Measurements from ENCODE around the gene SULF2.

SULF2 gene

DNA sequence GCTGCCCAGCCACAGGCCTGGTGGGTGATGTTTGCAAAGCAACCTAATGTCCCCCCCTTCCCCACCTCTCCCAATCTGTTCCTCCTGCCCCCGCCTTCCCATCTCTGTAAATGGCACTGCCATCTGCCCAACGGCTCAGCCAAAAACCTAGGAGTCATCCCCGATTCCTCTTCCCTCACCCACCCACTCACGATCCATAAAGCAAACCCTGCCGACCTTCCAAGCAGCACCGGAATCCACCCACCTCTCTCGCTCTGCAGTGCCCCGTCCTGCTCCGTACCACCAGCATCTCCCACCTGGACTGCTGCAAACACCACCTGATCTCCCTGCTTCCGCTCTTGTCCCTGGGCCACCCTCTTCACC, 37.6 kb downstream of the SULF2 start:
- DNase-seq (ENCODE audit: extremely low spot score, insufficient read length, low read depth) (no peak), FAIRE-seq (no peak)

DNA sequence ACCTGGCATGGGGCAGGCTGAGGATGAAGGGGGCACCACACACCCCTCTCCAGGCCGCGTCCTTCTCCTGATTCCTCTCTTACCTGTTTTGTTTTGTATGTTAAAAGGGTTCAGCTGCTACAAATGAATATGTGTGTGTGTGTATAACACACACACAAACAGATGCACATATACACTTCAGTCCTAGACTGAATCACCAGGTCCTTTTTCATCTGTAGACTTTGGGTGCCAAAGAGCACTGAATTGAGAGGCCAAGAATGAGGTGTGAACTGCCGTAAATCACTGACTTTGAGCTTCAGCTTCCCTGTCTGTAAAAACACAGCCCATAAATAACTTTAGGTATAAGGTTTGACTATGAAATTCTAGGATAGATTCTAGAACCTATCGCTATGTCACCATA, 40.5 kb downstream of the SULF2 start:
- DNase-seq (ENCODE audit: extremely low spot score, insufficient read length, low read depth) (no peak), FAIRE-seq (no peak)

DNA sequence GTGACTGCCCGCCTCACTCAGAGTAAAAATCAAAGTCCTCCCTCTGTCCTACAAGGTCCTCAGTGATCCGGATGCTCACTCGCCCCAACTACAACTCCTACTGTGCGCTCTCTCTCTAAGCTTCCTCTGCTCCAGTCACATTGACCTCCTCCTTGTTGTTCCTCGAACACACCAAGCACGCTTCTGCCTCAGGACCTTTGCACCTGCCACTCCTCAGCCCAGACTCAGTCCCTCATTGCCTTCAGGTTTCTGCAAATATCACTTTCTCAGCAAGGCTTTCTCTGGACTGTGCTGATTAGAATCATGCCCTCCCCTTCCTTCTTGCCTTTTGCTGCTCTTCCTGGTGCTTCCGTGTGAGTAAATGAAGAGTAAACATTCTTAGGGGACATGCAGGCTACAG, 41.6 kb downstream of the SULF2 start:
- FAIRE-seq: no peak
- DNase-seq (ENCODE audit: extremely low spot score, insufficient read length, low read depth): no peak

DNA sequence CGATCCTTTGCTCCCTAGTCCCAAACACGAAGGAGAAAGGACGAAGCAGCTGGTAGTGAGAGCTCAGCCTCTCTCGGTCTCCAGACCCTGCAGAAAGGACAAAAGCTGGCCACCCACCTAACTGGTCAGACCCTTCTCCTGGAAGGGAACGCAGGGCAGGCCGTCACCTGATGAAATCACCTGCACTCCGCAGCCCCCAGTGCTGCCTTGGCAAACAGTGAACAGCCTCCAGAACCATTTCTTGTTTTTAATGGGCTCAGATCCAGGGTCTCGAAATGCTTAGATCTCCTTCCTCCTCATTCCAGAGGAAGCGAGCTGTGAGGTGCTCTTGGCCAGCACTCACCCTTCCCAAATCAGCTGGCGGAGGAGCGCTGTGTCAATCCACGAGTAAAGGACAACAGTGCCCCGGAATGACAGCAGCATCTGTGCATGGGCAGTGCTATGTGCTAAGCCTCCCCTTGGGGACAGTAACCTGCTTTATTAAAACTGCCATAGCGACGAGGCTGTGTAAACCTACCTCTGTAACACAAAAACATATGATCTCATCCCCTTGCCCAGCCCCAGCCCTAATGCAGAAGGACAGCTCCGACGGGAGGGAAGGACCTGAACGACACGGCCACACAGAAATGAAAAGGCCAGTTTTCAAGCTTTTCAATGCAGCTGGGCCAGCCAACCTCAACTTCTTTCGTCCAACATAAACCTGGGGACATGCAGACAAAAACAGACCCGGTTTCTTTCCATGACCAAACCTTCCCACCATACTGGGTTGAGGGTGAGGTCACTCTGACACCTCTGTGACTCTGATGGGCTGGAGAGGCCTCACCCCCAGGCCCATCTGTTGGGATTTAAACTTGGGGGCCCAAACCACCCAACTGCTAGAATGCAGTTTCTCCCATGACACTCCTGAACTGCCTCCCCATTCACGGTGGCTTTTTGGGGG, 43.3 kb downstream of the SULF2 start:
- FAIRE-seq (no peak), DNase-seq (ENCODE audit: extremely low spot score, insufficient read length, low read depth) (no peak)

DNA sequence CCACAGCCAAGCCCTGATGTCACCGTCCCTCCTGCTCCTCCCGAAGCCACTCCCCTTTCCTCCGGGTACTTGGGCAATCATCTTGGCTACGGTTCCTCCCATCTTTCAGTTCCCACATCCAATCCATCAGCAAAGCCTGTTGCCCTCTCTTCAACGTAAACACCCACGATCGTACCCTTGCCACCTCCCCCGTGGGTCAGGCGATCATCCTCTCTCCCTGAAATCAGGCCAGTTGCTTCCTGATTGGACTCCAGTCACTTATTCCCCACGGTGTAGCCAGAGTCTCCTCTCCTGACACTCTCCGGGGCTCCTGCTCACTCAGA, 44.5 kb downstream of the SULF2 start:
- FAIRE-seq: no peak
- DNase-seq (ENCODE audit: extremely low spot score, insufficient read length, low read depth): no peak

DNA sequence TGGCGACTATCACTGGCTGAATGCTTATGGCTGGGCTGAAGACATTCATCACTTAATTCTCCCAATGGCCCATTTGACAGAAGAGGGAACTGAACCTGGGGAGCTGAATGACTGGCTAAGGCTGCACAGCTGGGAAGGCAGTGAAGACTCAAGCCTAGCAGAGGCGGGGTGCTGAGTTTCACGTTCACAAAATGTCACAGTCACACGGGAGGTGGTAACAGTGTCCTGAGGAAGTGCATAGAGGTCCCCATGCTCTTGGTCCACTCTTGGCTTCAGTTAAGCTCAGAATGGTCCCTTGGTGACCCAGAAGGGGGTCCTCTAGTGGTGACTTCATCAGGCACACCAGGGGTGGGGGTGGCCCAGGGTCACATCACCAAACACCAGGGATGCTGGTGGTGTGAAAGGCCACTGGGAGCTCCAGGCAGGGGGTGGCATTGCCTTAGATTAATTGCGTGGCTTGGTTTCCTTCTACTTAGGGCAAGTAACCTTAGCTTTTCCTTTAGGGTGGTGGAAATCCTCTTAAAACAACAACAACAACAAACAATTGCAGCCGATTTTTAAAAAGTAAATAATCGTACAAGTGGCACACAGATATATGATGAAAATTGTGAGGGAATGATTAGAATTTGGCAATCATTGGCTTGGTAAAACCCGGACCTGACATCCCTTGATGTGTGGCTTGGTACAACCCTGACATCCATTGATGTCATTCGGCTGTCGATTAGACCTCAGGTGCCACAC, 45.0 kb downstream of the SULF2 start:
- DNase-seq (ENCODE audit: extremely low spot score, insufficient read length, low read depth) (no peak), FAIRE-seq (no peak)

DNA sequence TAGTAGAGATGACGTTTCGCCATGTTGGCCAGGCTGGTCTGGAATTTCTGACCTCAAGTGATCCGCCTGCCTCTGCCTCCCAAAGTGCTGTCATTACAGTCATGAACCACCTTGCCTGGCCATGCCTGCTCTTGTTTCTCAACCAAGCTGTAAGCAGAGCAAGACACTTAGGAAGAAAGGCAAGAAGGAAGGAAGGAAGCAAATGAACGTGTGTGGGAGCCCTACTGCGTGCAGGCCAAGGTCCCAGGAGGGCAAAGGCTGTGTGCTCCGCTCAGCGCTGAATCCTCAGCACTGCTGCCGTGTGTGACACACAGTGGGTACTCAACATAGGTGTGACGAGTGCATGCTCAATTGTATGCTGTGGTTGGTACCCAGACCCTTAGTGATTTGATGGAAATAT, 47.4 kb downstream of the SULF2 start:
- FAIRE-seq: no peak
- no peak for DNase-seq (ENCODE audit: extremely low spot score, insufficient read length, low read depth)

DNA sequence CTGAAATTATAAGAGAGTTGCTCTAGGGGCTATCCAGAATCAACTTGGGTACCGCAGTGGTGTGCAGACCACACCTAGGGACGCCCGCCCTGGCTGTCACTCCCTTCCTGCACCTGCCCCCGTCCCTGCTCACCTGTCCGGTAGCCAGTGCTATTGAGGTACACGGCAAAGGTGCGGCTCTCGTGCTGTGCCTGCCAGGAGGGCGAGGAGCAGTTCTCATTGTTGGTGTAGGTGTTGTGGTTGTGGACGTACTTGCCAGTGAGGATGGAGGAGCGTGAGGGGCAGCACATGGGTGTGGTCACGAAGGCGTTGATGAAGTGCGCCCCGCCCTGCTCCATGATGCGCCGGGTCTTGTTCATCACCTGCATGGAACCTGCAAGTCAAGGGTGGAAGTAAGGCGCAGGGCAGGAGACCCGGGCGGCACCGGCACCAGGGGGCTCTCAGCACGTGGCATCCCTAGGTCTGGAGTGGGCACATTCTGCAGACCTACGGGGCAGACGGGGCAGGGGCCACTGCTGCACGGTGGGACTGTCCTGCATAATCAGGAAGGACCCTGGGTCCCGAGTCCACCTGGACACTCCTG, 48.6 kb downstream of the SULF2 start:
- FAIRE-seq (no peak), DNase-seq (ENCODE audit: extremely low spot score, insufficient read length, low read depth) (no peak)

DNA sequence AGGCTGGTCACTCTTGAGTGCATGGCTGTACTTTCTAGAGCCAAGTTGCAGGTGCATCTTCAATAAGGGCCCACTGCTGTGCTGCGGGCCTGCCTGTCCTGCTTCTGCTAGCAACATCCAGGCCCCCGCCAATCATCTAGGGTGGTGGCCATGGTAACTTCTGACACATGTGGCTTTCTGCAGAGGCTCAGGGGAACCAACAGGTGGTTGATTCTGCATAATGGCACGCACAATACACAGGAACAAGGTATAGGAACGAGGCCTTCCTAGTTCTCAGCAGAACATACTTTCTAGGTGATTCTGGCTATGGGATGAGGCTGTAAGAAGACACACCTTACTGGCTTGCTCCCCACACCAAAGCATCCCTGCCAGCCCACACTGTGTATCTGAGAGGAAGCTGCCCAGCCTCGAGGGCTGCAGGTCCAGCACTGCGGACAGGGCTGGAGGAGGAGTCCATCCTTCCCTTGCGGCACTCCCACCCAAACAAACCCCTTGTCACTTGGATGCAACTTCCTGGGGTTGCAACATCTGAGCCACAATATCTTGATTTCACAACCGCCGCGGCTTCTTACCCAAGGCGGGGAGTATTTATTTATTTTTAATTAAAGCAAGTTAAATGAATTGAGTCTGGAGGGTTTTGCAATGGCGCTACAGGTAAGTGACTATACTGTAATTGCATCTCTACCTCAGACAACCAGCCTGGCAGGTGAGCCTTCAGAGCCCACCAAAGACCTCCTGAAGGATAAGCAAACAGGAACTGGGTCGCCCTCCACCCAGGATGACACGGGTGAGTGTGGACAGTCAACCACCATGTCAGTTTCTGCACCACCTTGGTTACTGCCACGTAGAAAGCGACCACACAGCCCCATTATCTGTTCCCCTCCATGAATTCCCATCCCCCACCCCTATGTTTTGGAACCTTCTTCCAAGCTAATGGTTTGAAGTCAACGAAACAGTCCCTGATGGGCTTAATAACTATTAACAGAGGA, 49.6 kb downstream of the SULF2 start:
- FAIRE-seq (no peak), DNase-seq (ENCODE audit: extremely low spot score, insufficient read length, low read depth) (no peak)

DNA sequence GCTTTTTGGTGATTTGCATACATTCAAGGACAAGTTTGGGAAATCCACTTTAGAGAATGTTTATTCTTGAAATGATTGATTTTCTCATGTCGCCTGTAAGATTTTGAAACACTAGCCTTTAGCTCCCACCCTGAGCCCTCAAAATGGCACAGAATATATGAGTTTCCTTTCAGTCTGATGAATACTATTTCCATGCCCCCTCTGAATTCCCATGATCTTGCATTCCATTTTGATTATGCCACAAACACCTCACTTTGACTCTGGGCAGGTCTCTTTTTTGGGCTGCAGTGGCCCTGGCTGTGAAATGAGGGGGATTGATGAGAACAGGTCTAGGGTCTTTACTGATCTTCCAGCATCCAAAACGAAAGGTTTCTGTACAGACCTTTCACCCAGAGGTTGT, 50.4 kb downstream of the SULF2 start:
- DNase-seq (ENCODE audit: extremely low spot score, insufficient read length, low read depth): no peak
- FAIRE-seq: no peak

DNA sequence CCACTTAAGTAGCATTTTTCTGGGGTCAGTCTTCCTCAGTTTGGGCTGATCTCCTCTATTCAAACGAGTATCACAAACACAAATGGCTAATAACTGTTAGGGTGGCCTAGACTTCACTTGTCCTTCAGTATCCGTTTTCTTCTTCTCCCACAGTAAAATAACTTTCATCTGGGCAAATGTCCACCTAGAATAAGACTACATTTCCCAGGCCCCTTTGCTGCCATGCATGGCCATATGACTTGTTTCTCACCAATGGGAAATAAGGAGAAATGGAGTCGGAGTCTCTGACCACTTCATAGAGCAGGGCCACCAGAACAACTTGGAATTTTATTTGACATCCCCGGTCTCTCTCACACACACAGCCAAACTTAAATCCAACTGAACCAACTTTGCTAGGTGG, 51.4 kb downstream of the SULF2 start:
- FAIRE-seq (no peak), DNase-seq (ENCODE audit: extremely low spot score, insufficient read length, low read depth) (no peak)

DNA sequence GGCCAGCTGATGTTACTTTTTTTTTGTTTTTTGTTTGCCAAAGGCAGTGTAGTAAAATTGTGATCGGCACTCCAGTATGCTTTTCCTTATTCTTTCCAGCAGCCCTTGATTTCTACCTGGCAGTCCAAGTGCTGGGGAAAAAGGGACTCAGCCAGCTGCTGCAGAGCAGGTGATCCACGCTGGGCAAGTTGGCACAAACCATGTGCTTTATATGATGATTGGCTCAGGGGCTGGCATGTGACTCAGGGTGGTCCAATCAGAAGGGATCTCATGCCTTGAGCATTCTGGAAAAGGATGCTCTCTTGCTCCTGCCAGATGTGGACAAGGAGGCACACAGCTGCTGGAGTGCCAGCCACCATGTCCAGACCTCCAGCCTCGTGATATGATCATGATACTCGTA, 54.5 kb downstream of the SULF2 start:
- no peak for DNase-seq (ENCODE audit: extremely low spot score, insufficient read length, low read depth)
- FAIRE-seq: no peak

DNA sequence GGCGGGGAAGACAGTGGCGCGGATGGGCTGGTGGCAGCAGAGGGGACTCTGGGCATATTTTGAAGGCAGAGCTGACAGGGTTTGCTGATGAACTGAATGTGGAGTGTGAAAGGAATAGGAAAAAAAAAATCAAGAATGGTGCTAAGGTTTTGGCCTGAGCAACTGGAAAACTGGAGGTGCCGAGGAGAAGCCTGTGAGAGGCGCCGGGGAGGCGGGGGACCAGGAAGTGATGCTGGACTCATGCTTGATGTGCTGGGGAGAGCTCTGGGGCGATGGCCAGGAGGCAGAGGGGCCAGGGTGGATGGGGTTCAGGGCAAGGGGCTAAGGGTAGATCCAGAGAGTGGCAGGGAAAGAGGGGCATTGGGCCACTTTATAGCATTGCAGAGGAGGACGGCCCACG, 55.8 kb downstream of the SULF2 start:
- FAIRE-seq (no peak), DNase-seq (ENCODE audit: extremely low spot score, insufficient read length, low read depth) (no peak)

DNA sequence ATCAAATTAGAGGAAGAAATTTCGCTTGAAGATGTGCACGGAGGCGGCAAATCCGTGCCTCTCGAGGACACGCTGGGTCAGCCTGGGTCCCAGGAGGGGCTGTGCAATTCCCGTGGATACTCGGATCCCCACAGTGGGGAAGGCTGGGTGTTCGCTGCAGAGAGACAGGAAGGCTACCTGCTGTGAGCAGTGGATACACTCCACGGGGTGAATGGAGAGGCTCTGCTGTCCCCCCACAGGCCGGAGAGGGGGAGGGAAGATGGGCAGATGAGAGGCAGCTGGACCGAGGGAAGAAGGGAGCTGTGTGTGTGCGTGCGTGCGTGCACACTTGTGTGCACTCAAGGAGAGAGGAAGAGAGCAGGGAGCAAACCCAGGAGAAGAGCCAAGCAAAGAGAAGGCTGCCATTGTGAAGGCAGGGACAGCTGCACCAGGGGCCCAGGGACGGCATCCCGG, 57.3 kb downstream of the SULF2 start:
- DNase-seq (ENCODE audit: extremely low spot score, insufficient read length, low read depth): no peak
- FAIRE-seq: no peak

DNA sequence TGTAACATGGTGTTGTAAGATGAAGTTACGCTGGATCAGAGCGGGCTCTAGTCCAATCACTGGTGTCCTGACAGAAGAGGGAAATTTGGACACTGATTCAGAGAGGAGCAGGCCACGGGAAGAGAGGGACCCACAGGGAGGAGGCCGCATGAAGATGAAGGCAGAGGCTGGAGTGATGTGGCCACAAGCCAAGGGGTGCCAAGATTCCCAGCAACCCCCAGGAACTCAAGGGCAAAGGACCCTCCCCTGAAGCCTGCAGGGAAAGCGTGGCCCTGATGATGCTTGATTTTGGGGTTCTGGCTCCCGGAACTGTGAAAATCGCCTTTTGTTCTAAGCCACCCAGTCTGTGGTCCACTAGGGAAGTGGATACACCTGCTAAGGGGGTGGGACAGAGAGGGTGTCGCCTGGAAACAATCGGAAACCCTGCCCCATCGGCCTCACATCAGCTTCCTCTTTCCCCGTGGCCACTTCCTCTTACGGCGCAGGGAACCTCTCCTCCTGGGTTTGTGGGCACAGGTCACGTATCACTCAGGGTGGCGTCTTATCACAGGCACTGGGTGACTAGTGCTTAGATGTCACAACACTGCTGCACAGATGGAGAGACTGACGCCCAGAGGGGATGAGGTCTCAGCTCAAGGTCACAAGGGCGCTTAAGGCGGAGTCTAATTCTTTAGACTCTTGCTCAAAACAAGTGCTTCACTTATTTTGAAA, 58.0 kb downstream of the SULF2 start:
- DNase-seq (ENCODE audit: extremely low spot score, insufficient read length, low read depth) (peak; percentile 65), FAIRE-seq (peak; percentile 90)

DNA sequence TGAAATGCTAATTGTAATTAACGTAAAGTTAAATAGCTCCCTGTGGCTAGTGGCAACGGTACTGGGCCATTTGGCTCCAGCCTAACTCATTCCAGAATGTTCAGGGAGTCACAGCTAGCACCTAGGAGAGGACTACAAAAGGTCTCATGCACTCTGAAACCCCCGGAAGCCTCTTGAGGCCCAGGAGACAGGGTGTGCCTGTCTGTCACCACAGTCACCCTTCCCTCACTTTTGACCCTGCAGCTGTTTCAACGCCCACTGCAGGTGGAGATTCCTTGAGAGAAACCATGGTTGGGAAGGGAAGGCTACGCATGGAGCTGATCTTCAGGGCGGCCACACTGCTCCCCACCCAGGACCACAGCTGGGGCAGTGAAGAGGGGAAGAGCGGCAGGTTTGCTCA, 58.6 kb downstream of the SULF2 start:
- no peak for DNase-seq (ENCODE audit: extremely low spot score, insufficient read length, low read depth)
- no peak for FAIRE-seq

DNA sequence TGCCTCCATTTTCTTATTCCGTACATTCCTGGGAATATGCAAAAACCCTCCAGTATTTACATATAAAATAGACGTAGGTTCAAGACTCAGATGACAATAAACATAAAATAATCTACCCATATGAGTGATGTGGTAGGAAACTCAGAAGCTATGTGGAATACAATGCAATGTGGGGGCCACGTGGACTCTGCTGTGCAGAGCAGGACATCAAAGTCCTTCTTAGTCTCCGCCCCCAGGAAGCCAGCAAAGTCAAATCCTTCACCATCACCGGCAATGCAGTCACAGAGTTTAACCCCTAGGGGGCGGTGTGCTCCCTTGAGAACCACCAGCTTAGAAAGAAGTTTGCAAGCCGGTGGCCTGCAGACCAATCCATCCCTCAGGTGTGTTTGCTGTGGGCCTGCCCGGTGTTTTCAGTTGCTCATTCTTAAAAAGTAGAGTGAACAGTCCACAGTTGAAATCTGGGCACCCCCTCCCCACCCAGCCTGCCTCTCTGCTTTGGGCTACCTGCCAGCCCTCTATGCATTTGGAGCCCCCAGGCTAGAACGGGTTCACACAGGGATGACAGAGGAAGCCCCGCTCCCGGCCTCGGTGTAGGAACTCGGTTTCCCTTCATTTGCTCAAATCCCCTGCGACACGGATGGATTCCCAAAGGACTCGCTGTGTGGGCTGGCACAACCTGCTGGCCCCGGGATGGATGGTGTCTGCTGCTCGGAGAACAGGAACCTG, 59.9 kb downstream of the SULF2 start:
- peak; percentile 64 for DNase-seq (ENCODE audit: extremely low spot score, insufficient read length, low read depth)
- FAIRE-seq: peak; percentile 89

DNA sequence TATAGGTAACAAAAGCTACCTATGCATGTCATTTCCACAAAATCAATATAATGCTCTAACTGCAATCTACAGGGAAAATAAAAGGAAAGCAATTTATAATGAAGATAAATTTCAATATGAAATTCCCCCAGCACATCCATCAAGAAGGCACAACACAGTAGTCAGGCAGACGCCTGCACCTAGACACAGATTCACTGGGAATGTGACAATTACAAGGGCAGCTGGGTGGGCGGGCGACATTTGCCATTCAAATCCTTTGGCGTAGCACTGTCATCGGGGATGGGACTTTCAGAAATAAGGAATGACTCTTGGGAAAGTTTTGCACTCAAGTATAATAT, 60.4 kb downstream of the SULF2 start:
- DNase-seq (ENCODE audit: extremely low spot score, insufficient read length, low read depth) (no peak), FAIRE-seq (no peak)

DNA sequence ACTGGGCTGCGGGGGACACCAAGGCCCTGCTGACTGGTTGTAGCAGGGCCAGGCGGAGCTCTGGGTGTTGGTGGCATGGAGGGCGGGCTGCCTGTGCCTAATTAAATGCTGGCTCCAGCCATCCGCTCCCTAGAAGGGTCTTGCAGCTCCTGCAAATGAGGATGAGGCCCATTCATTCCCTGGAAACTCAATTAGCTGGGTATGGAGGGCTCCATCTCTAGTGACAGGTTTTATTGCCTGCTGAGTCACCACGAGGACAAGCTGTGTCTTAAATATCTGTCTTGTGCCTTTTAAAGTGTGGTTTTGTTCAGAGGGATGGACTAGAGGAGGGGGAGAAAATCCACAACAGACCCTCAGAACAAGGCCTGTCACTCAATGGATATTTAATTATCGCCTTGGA, 60.9 kb downstream of the SULF2 start:
- FAIRE-seq: no peak
- DNase-seq (ENCODE audit: extremely low spot score, insufficient read length, low read depth): no peak

All from GM18507 (cell line).